Testis (tissue), 3 donors: ENCODE data around the gene INCENP. TPM values are rescaled to one million over a fixed set of nuclear protein-coding genes. Genes with fewer than 3 reads are reported as not detected.
"Not testable (repeated sequence)": the region's sequence is repeated elsewhere in the genome, so short reads cannot be mapped to it uniquely, and the experiment has no call there.

Experiments
- DNase-seq: peaks from one replicate; pipeline ENCODE4 v3.0.0-alpha.2; 2019
- H3K27ac ChIP-seq, 2 donors: fragments of 200-600 bp; sonication (generic); one replicate each; pipeline ENCODE4 v1.5.1; 2019
- H3K27me3 ChIP-seq: fragments of 200-600 bp; sonication (generic); one replicate; pipeline ENCODE4 v1.5.1; 2019
- H3K36me3 ChIP-seq: fragments of 200-600 bp; sonication (generic); one replicate; pipeline ENCODE4 v1.5.1; 2017; ENCODE audit warnings: low read depth; ENCODE audit errors: missing control alignments
- H3K4me1 ChIP-seq: fragments of 200-600 bp; sonication (generic); one replicate; pipeline ENCODE4 v1.5.1; 2019
- H3K4me3 ChIP-seq, 2 donors: fragments of 200-600 bp; sonication (generic); one replicate each; pipeline ENCODE4 v1.5.1; 2017 to 2019
- H3K9me3 ChIP-seq: fragments of 200-600 bp; sonication (generic); one replicate; pipeline ENCODE4 v1.5.1; 2017
- CTCF ChIP-seq, 3 experiments: fragments of 450-650 bp in 2 of 3; fragments of 200-600 bp in 1 of 3; sonication (generic) in 1 of 3; IDR thresholded peaks; one replicate each; pipeline ENCODE4 v1.5.1; 2016 to 2019; ENCODE audit warnings: antibody characterized with exemption in 3 of 3, mild to moderate bottlenecking in 2 of 3, moderate library complexity in 1 of 3
- POLR2A ChIP-seq: fragments of 450-650 bp; IDR thresholded peaks from one replicate; pipeline ENCODE4 v1.6.1; 2017; ENCODE audit warnings: antibody characterized with exemption, mild to moderate bottlenecking, moderate library complexity
- WGBS, 2 donors: methylation state at CpG; one replicate each; pipeline ENCODE4 v1.1.5; 2018; 5-methylcytosine and 5-hydroxymethylcytosine counted together
- intact Hi-C: fragments of 100-400 bp; cut with DNase I; formaldehyde crosslinking; loops from one replicate; pipeline ENCODE4 v1.15.1; 2023; ENCODE audit warnings: low total_unique reads
- polyA plus RNA-seq: library from polyadenylated mRNA; stranded (reverse); fragments of 350-450 nt; fragmentation: Illumina TruSeq; extraction: RNeasy Lipid Tissue Mini Kit (QIAGEN cat#74804); gene quantifications from one replicate; pipeline ENCODE4 v1.2.3, GENCODE V29; 2014; ENCODE audit warnings: low read depth, low replicate concordance; ENCODE audit not compliant: insufficient read depth
- total RNA-seq, 2 donors: library from RNA; depleted of rRNA; stranded (reverse); fragments of >200 nt; gene quantifications; one replicate each; pipeline ENCODE4 v1.2.3, GENCODE V29; 2016

The INCENP gene
- total and polyA plus RNA-seq, 3 donors from 2014 or later: 25.0 to 46.6 (median 42.0) TPM

GRCh38 chr11:62181097-62181496, 57.3 kb downstream of the INCENP start:
- no peaks in the 10 kb centered on the region for H3K9me3 ChIP-seq
- H3K27me3 ChIP-seq: no peaks in the 10 kb centered on the region
- no peak overlapping the region for H3K27ac ChIP-seq
- DNase-seq: no peak
- H3K4me1 ChIP-seq: no peaks in the 10 kb centered on the region
- H3K4me3 ChIP-seq: no peak overlapping the region
- TF ChIP-seq POLR2A (no peak), CTCF (IDR thresholded peaks at IDR 0.05) (no peak)
- WGBS, 2 donors: 92 to 98% methylated on average over 2 of the region's 2 CpGs
- intact Hi-C loops: no loop called here
- no peaks in the 10 kb centered on the region for H3K36me3 ChIP-seq

GRCh38 chr11:62182147-62182891, 58.5 kb downstream of the INCENP start:
- intact Hi-C loops: no loop called here
- no peaks in the 10 kb centered on the region for H3K4me1 ChIP-seq
- no peaks in the 10 kb centered on the region for H3K9me3 ChIP-seq
- TF ChIP-seq CTCF (IDR thresholded peaks at IDR 0.05): no peak
- DNase-seq: no peak
- no peak overlapping the region for H3K27ac ChIP-seq
- 63 to 72% methylated on average over 8 of the region's 8 CpGs for WGBS, 2 donors
- H3K4me3 ChIP-seq: no peak overlapping the region
- H3K36me3 ChIP-seq: no peaks in the 10 kb centered on the region
- H3K27me3 ChIP-seq: no peaks in the 10 kb centered on the region

- intact Hi-C loops: no loop called here
- no peak for DNase-seq
- H3K4me1 ChIP-seq: no peaks in the 10 kb centered on the region
- no peak overlapping the region for H3K4me3 ChIP-seq
- H3K27ac ChIP-seq: no peak overlapping the region
- TF ChIP-seq CTCF (IDR thresholded peaks at IDR 0.05): no peak
- TF ChIP-seq POLR2A: no peak
- H3K27me3 ChIP-seq: no peaks in the 10 kb centered on the region
- no peaks in the 10 kb centered on the region for H3K9me3 ChIP-seq
- 71 to 86% methylated on average over 2 of the region's 2 CpGs for WGBS, 2 donors
- H3K36me3 ChIP-seq: no peaks in the 10 kb centered on the region
These were observed 62.4 kb downstream of the INCENP start for GRCh38 chr11:62186195-62186594.

- Histone ChIP-seq H3K9me3 (no peaks in the 10 kb centered on the region), H3K27me3 (no peaks in the 10 kb centered on the region), H3K27ac (no peak within 1 kb of the TSS), H3K4me3 (no peak within 1 kb of the TSS), H3K4me1 (no peaks in the 10 kb centered on the region), H3K36me3 (no peaks in the 10 kb centered on the region)
- intact Hi-C loops: no loop called here
- DNase-seq: no peak
- TF ChIP-seq CTCF (IDR thresholded peaks at IDR 0.05): no peak
- no peak for TF ChIP-seq POLR2A
- WGBS, 2 donors: 62 to 75% methylated on average over 6 to 9 of the region's 9 CpGs
These were observed 66.2 kb downstream of the INCENP start, which contains the start of gene SCGB1D1 for GRCh38 chr11:62190011-62190410. Gene SCGB1D1, plus strand, starts transcription at chr11:62190216. Its CDS starts 69 bp downstream, at chr11:62190285.

- H3K4me3 ChIP-seq: no peak overlapping the region
- no peak for DNase-seq
- no peaks in the 10 kb centered on the region for H3K27me3 ChIP-seq
- no peak for TF ChIP-seq CTCF (IDR thresholded peaks at IDR 0.05)
- WGBS, 2 donors: 51 to 65% methylated on average over 3 to 4 of the region's 4 CpGs
- H3K27ac ChIP-seq: no peak overlapping the region
- no peaks in the 10 kb centered on the region for H3K9me3 ChIP-seq
- no peaks in the 10 kb centered on the region for H3K4me1 ChIP-seq
- H3K36me3 ChIP-seq: no peaks in the 10 kb centered on the region
- intact Hi-C loops: no loop called here
These were observed 70.1 kb downstream of the INCENP start for GRCh38 chr11:62193952-62194351.

- H3K9me3 ChIP-seq, H3K27ac ChIP-seq, H3K27me3 ChIP-seq, DNase-seq, H3K36me3 ChIP-seq, H3K4me3 ChIP-seq, intact Hi-C loops, H3K4me1 ChIP-seq: not testable (repeated sequence)
- WGBS, 2 donors: 13% methylated on average over 5 of the region's 9 CpGs; no CpG with 5 or more reads in 1 of the 2 donors
These were observed 71.2 kb downstream of the INCENP start for GRCh38 chr11:62195010-62195409.
